GM21737 (cell line): ENCODE data around the gene KSR2.

Source experiments
- ATAC-seq: cut with Tn5 transposase; IDR thresholded peaks from one replicate; pipeline ENCODE4 v1.9.1; 2021; ENCODE audit warnings: mild to moderate bottlenecking, moderate library complexity; ENCODE audit not compliant: unreplicated experiment

The KSR2 gene

DNA sequence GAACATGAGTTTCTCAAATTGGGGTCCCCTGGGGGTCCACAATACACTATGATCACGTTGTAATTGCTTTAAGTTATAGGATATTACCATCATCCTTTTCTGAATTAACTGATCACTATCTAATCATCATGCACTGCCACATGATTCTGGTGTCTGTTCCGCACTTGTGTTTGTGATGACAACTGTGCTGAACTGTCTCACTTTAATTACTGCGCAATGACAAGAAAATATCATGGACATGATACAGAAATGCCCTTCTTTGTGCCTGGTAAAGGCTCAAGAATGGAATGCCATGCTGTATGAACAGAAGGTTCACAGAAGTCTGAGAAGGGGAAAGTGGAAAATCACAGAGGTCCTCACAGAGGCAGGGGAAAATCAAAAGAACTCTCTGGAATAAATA, 541.6 kb downstream of the KSR2 start:
- ATAC-seq: no peak

DNA sequence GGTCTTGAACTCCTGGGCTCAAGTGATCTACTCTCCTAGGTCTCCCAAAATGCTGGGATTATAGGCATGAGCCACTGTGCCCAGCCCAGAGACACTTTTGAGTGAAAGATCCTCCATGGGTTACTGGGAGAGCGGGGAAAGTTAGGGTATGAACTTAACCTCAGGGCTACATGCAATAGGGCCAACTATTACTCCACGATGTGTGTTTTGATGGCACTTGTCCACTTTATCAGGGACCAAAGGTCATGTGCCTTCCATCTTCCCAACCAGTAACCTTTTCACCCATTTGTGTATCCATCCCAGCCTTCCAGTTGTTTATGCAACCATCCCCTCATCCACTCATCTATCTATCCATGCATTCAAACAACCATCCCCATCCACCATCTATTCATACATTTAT, 546.8 kb downstream of the KSR2 start:
- no peak for ATAC-seq

DNA sequence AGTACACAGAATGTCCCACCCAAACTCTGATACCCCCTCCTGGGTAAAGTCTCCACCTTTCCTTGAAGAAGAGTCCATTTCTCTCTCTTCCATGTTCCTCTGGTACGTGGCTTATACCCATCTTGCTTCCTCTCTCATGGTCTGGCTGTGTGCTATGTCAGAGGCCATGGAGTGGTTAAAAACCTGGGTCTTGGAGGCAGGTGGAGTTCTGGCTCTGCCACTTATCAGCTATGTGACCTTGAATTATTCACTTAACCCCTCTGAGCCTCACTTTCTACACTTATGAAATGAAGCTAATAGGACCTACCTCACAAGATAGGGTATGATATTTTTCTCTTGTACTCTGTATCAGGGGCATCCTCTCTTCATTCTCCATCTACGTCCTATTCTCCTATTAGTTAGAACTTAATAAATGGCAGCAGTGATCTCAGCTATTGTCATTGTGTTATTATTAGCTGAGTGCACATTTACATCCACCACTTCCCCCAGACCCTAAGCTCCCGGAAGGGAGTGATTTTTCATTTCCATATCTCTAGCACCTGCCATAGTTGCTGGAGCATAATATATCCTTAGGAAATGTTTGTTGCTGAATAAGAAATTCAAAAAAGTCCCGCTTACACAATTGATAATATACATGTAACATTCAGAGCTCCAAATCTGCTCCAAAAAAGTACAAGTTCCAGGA, 547.6 kb downstream of the KSR2 start:
- no peak for ATAC-seq

DNA sequence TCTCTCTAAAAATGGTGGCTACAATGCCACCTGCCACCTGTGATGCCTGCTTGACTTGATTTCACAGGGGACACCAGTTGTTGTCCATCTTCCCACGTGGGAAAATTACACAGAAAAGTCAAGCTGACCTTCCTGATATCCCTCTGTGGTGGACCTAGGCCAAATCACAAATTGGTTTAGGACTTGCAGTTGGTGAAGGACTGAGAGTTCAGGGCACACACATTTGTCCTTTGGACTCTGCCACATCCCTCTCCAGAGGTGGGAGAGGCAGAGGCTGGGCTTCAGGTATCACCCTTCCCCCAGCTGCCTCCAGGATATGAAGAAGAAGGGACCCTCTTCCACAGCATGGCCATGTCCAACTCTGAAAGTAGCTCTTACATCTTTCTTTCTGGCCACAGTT, 551.8 kb downstream of the KSR2 start:
- no peak for ATAC-seq

DNA sequence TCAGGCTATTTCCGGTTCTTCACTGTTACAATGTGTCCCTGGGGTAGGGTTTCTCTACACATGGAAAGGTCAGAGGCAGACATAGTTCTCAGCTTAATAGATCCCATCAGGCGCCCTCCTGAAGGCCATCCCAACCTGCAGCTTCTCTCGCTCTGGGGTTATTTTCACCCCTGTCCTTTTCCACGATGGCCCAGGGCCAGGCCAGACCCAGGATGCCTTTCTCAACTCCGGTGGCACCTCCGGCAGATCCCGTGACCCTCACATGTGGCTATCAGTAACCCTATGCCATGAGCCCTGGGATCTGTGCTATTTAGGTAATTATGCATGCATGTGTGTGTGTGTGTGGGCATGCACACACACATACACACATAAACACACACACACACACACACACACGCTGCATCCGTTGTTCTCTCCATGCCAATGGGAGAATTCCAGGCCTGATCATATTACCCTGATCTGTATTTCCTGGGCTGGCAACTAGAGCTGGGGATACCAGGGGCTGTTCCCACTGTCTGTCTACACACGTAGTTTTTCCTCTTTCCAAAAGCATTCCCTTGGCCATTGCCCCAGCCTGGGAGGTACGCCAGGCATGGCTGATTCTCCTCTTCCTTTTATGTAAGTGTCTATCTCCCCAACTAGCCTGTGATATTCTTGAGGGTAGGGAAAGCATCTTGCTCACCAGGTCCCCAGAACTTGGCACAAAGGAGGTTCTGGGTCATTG, 556.2 kb downstream of the KSR2 start:
- ATAC-seq: no peak

DNA sequence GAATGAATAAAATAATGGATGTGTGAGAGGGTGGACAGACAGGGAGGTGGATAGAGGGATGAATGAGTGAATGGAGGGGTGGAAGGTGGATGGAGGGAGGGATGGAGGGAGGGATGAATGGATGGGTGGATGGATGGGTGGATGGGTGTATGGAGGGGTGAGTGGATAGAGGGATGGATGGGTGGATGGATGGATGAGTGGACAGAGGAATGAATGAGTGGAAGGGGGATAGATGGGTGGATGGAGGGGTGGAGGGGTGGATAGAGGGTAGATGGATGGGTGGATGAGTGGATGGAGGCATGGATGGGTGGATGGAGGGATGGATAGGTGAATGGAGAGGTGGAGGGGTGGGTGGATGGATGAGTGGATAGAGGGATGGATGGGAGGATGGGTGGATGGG, 559.5 kb downstream of the KSR2 start:
- ATAC-seq: no peak

DNA sequence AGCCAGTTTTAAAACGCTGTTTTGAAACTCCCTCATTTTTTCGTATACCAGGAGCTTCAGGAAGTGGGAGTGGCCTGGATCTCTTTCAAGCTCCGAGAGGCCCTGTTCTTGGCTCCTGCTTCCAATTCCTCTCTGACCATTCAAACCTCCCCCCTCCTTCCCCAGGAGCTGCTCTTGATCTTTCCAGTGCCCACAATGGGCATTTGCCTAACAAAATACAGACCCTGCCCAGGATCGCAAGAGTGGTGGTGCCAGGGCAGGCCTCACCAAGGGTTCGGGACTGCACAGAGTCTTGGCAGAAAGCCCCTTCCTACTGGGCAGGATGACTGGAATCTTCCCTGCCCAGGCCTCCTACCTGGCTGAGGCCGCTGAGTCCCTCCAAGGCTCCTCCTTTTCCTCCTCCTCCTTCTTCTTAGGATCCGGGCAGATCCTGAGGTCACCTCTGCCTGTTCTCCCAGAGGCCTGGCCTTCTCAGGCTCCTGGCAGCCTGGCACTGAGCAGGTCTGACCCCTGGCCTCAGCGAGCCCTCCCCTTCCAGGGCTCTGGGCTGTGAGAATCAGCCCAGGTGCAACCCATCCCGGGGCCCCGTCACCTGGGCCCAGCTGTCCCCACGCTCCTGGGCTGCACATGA, 560.5 kb downstream of the KSR2 start:
- no peak for ATAC-seq

DNA sequence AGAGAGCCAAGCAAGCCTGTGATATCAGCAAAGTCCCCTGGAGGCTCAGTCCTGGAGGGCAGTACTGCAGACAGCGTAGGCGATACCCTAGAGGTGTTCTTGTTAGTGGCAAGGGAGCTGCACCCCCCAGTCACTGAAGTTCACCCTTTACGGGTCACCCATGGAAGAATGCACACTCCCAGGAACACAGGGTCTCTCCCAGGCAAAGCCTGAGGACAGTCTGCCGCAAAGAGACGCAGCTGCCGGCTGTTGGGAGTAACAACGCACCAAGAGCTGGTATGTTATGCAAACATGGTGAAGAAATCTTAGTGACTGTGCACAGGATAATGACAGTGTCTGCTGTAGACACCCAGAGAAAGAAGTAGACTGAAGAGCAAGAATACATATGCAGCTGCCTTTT, 563.9 kb downstream of the KSR2 start:
- no peak for ATAC-seq

DNA sequence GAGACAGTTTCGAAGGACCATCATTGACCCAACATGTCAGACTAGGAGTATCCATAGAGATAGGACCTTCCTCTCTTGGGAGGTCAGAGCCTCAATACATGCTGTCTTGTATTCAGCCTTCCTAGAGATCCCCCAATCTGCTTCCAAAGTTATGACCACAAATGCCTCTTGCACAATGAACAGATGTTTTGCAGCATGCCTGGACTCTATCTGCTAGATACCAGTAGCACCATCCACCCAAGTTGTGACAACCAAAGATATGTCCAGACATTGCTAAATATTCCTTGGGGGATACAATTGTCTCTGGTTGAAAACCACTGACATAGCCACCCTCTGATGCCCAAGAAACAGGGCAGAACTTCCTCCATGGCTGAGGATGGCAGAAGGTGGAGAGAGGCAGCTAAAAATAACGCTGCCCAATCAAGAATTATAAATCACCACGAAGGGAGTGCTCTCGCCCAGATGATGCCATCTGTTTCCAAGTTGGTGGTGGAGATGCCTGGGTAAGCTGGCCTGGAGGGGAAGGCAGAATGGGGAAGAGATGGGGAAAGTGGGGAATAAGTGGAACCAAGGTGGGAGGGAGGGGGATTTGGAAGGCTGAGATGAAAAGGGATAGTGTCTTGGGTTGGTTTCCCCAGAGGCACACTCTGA, 564.5 kb downstream of the KSR2 start:
- ATAC-seq: no peak

DNA sequence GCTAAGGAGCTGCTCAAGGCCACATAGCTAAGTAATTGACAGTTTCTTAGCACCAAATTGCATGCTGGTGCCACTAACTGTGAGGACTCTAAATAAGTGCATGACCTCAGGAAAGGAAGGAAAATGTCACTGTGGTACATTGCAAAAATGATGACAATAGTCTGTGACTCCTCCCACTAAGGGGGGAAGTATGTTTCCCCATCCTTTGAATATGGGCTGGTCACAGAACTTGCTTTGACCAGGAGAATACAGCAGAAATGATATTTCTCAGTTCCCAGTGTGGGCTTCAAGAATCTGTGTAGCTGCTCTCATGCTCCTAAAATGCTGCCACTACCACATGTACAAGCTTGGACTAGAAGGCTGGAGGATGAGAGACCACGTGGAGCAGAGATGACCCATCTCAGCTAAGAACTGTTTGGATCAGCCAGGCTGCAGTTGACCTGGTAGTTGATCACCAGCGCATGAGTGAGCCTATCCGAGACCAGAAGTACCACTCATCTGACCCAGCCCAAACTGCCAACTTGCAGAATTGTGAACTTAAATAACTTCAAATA, 565.1 kb downstream of the KSR2 start:
- no peak for ATAC-seq
